Middle frontal gyrus (tissue), 1 donor: ENCODE results near the gene LFNG.
"Not testable (repeated sequence)": the region's sequence is repeated elsewhere in the genome, so short reads cannot be mapped to it uniquely, and the experiment has no call there.

ENCODE experiments used
- DNase-seq: peaks from one replicate; pipeline ENCODE4 v3.0.0-alpha.2; 2015; ENCODE audit warnings: low spot score; ENCODE audit errors: extremely low spot score

Gene LFNG

DNA sequence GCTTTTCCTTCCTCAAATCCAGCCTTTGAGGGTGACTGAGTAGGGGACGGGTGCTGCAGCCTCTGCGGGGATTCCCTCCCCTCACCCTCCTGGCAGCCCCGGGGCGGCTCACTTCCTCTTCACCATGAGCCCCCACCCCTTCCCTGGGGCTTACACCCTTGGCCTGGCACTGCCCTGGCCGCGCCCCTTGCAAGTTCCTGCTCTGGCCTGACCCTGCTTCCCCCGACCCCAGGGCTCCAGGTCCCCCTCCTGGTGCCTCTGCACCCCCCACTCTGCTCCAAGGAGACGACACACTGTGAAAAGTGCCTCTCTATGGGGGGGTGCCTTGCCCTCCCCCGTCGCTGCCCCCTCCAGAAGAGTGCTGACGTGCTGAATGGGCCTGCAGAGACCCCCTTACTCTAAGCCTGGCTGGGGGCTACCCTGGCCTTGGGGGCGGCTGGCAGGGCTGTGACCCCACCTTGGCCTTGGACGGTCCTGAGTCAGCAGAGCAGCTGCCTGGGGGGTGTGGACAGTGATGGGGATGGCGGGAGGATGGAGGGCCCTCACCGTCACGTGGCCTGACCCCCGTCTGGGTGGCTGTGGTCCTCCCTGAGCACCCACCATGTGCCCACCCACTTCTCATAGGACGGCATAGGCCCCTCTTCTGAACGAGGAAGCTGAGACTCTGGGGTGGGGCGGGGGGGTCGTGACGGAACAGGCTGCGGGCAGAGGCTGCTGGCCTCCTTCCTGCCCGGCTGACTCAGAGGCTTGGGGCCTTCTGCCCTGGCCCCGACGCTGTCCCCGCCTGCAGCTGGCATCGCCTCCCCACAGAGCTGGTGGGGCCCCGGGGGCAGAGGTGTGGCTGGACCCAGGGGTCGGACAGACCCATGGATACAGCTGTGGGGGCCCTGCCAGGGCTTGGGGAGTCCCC lies 9.8 kb downstream of the LFNG start:
- DNase-seq: no peak

DNA sequence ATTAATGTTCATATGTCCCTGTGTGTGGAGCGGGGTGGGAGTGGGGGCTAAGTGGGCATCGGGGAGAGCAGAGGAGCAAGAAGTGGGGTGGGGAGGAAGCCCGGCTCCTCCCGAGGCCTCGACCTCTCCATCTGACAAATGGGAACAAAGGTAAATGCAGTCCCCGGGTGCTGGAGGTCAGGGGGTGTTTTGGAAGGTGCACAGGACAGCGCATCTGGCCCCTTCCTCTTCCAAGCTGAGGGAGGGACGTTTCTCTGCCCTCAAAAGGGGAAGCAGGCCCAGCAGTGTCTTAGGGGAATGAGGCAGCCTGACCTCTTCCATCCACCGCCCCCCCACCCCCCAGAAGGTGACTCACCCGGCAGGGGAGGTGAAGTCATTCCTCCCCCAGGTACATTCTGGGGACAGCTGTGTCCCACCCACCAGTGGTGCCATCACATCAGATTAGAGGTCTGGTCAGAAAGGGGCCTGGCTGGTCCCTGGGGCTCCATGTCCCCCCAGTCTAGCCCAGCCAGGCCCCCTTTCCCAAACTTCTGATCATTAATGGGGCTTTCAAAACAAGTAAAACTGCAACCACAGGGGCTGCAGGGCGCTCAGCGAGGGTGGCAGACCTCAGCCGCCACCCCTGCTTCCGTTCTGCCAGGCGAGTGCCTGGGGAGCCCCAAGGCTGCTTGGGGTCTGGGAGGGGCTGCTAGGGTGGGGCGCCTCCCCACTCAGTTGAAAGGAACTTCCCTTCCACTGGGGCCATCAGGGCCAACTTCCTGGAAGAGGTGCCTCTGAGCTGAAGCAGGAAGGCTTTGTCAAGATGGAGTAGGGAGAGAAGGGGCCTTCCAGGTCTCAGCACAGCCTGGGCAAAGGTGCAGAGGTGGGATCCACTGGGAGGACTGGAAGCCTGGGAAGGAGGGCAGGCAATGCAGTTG lies 10.8 kb downstream of the LFNG start:
- no peak for DNase-seq

GRCh38 chr7:2530994-2531795 lies 11.6 kb downstream of the LFNG start:
- DNase-seq: not testable (repeated sequence)

GRCh38 chr7:2531796-2532110 lies 12.2 kb downstream of the LFNG start:
- DNase-seq: not testable (repeated sequence)

GRCh38 chr7:2532199-2532772 lies 12.7 kb downstream of the LFNG start:
- not testable (repeated sequence) for DNase-seq

DNA sequence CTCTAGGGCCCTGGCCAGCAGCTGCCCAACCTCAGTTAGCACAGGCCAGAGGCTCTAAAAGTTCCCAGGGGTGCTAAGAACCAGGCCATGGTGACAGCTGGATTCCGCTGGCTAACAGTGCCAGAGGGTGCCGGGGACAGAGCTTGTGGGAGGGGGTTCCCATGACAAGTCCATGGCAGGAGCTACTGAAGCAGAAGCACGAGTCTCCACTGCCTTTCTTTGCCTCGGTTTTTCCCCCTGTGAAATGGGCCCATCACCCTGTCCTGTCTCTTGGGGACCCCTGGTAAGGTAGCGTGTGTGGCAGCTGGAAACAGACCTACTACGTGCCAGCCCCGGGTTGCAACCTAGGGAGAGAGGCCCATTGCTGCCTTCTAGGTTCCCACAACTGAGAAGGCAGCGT lies 13.2 kb downstream of the LFNG start:
- DNase-seq: not testable (repeated sequence)

- DNase-seq: not testable (repeated sequence)
Observed at GRCh38 chr7:2533566-2533965, 14.0 kb downstream of the LFNG start.

GRCh38 chr7:2534214-2534613 lies 14.6 kb downstream of the LFNG start:
- not testable (repeated sequence) for DNase-seq

DNA sequence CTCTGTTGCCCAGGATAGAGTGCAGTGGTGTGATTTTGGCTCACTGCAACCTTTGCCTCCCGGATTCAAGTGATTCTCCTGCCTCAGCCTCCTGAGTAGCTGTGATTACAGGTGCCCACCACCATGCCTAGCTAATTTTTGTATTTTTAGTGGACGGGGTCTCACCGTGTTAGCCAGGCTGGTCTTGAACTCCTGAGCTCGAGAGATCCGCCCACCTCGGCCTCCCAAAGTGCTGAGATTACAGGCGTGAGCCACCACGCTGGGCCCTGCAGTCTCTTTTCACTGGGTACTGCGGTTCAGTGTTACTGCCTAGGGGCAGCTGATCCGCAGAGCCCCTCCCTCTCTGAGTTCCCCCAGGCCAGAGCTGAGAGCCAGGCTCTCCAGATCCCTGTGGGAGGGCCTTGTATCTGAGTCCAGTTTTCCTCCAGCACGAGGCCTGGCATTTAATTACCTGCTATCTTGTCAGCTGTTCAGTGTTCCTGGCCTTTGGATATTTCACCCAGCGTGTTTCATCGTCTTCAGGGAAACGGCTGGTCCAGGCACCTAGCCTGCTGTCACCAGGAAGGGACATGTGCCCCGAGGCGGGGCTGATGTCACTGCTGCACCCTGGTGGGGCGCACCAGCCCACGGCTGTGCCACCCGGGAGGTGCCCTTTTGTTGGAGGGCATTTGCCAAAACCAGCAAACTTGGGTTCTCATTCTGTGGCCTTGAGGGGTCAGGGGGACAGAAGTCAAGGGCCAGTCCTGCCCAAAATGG lies 16.5 kb downstream of the LFNG start:
- not testable (repeated sequence) for DNase-seq

- no peak for DNase-seq
Observed at GRCh38 chr7:2537981-2538851, 18.6 kb downstream of the LFNG start.

DNA sequence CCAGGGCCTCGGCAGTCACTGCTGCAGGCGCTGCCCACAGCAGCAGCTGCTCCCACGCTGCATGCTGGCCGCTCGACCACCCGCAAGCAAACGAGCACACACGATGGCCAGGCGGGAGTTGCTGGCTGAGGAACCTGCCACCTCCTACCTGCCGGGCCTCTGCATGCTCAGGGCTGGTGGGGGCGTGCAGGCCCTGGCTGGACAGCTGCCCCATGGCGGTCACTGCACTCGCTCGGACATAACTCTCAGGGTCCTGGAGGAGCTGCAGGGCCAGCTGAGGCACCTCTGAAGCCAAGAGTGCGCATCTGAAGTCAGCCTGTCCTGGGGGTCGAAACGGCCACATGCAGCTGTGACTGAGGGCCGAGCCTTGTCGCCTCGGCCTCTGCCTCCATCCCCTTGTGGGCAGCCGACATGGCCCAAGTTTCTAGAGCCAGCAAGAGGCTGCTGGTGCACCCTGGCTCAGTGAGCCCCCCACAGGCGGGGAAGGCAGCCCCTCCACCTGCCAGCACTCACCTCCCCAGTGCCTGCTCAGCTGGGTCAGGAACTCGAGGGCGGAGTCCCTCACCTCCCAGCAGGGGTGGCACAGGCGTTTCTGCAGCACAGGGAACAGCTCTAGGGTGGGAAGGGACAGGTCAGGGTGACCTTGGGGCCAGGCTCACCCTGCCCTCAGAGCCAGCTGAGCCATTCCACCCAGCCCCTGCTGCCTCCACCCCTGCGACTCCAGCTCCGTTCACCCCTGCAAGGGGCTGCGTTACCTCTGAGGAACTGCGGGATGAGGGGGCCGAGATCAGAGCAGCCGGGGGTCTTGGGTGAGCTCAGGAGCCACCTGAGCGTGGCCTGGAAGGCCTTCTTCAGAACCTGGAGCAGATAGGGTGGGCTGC lies 19.7 kb downstream of the LFNG start:
- no peak for DNase-seq

GRCh38 chr7:2540133-2540532 lies 20.6 kb downstream of the LFNG start:
- DNase-seq: no peak

DNA sequence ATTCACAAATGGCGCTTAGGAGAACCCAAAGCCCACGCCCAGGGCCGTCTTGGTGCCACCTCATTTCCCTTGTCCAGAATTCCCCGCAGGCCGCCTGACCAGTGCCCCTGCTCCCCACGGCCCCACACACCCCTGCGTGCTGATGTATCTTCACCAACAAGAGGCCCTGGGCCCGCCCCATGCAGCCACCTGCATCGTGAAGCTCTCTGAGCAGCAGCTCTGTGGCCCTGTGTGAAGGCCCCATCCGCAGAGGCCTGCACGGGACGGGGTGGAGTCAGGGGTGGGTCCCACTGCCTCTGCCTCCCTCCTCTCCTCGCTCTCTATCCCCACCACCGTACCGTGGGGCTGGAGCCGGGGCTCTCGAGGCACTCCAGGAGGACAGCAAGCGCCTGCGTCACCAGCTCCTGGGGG lies 21.1 kb downstream of the LFNG start:
- DNase-seq: no peak

GRCh38 chr7:2541291-2542010 lies 21.9 kb downstream of the LFNG start:
- DNase-seq: no peak

GRCh38 chr7:2542011-2542915 lies 22.7 kb downstream of the LFNG start:
- no peak for DNase-seq
